DMS 273 treated with DMSO at 0.1 percent for 48 hours (cell line): ENCODE data around the gene GSC.
"Not testable (repeated sequence)": the region's sequence is repeated elsewhere in the genome, so short reads cannot be mapped to it uniquely, and the experiment has no call there.

Experiments
- DNase-seq: peaks from one replicate; lab custom pipeline; 2025; lab: John Stamatoyannopoulos, UW

The GSC gene

DNA sequence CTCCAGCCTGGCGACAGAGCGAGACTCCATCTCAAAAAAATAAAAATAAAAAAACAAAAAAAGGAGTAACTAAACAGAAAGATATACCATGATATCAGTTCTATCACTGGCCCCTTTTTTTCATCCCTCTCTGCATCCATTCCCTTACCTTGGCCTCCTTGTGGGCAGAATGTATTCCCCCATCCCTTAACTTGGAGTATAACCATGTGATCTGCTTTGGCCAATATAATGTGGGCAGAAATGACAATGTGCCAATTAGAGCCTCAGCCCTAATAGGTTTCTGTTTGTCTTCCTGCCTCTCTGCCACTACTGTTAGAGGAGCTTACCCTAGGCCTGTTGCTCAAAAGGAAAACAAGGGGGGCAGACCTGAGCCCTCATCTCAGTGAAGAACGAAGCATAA, 23.8 kb downstream of the GSC start:
- no peak for DNase-seq

DNA sequence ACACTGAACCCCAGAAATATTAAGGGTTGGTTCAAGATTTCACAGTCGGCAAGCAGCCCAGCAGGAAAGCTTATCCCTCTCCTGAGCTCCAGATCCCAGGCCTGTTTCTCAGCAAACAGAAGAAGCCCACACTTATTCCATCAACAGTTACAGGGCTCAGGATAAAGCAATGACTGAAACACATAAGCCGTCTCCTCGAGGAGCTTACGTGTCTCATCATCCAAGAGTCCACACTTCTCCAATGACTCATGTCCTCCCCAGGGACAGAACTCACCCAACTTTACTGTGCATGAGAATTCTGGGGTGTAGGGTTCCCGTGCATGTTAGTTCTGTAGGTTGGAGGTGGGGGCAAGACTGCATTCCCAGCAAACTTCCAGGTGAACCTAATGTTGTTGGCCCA, 31.2 kb downstream of the GSC start:
- no peak for DNase-seq

- no peak for DNase-seq
Measured at GRCh38 chr14:94738097-94738496, 31.8 kb downstream of the GSC start.

DNA sequence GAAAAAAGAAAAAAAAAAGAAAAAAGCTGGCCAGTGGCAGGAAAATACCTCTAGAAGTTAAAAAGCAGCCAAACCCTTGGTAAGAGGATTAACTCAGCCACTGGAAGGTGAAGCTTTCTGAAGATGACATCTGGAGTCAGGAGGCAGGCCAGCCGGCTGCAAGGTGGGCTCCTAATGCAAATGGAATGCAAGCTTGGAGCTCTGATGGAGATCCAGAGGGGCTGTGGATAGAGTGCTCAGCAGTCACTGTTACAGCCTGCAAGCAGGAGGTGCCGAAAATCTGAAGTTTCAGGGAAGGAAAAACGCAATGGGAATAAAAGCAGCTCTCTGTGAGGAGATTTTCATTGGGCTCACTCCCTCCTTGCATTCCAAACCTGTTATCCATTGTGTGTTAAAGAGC, 41.0 kb downstream of the GSC start:
- no peak for DNase-seq

DNA sequence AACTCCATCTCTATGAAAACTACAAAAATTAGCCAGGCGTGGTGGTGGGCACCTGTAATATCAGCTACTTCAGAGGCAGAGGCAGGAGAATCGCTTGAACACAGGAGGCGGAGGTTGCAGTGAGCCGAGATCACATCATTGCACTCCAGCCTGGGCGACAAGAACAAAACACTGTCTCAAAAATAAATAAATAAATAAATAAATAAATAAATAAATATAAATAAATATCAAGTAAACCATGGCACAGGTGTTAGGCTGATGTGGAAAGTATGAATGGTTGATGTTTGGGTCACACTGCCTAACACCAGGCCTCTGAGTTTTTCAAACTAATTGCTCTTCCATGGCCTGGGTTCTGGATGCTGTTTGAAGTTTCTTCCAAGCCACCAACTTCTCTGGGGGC, 41.5 kb downstream of the GSC start:
- DNase-seq = not testable (repeated sequence)

- DNase-seq = not testable (repeated sequence)
Measured at GRCh38 chr14:94726649-94727048, 43.3 kb downstream of the GSC start.

GRCh38 chr14:94724993-94725392, 44.9 kb downstream of the GSC start:
- no peak for DNase-seq

DNA sequence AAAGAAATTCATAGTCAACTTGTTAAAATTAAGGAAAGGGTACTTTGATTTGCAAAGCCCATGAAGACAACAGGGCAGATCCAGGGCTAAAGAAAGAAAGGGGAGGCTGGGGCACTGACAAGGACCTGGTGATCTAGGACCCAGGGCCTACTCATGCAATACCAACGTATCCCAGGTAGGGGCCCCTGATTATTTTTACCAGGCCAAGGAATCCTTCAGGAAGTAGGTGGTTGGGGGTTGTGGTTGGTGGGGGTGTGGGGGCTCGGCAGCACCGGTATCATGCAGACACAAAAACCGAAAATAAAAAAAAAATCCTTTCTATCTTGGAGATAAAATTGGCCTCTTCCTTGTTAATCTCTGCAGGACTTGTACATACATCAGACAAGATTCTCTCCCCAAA, 47.5 kb downstream of the GSC start:
- DNase-seq = no peak
